ENCODE measurements around the gene MDM2.
"Not testable (repeated sequence)": the region's sequence is repeated elsewhere in the genome, so short reads cannot be mapped to it uniquely, and the experiment has no call there.

Gene MDM2

DNA sequence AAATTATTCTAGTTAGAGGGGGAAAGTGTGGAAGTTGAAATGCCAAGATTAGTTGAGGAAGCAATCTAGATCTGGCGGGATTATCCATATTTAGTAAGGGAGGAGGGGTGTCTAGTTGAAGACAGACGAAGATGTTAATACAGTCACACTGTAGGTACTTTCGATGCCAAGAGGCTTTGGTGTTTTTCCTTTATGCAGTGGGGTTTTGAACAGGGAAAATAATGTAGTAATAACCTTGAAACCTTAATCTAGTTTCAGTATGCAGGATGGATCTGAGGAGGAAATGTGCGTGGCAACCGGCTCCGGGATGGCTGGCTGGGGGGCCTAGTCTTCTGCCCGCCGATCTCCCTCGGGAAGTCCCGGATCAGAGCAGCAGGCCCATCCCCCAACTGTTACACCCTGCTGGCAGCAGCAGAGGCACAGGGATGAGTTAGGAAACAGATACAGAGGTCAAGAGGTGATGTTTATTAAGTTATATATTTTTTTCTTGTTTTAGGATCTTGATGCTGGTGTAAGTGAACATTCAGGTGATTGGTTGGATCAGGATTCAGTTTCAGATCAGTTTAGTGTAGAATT, 27.4 kb downstream of the MDM2 start:
- H3K4me3 ChIP-seq (ENCODE audit: low read depth in 1 of 5, low read length in 5 of 5), result peak overlapping the region in 1 of 5 donors; percentile 11
- H3K9me3 ChIP-seq (ENCODE audit: control insufficient read depth in 5 of 5, low read length in 5 of 5), result no peaks in the 10 kb centered on the region
- H3K27me3 ChIP-seq (ENCODE audit: control insufficient read depth in 5 of 5, insufficient read depth in 4 of 5, low read length in 5 of 5), result no peaks in the 10 kb centered on the region
- peaks cover 0 to 12% (median 9%) of the 10 kb centered on the region in 5 donors for H3K4me1 ChIP-seq (ENCODE audit: control insufficient read depth in 5 of 5, insufficient read depth in 5 of 5, low read length in 5 of 5)
- peak overlapping the region in 2 of 5 donors; percentile 4 to 20 for H3K9ac ChIP-seq (ENCODE audit: low read length in 5 of 5)
- H3K27ac ChIP-seq (ENCODE audit: low read depth, low read length), result peak overlapping the region; percentile 48
- peaks cover 26 to 63% (median 33%) of the 10 kb centered on the region in 5 donors for H3K36me3 ChIP-seq (ENCODE audit: control insufficient read depth in 5 of 5, insufficient read depth in 5 of 5, low read length in 5 of 5)

DNA sequence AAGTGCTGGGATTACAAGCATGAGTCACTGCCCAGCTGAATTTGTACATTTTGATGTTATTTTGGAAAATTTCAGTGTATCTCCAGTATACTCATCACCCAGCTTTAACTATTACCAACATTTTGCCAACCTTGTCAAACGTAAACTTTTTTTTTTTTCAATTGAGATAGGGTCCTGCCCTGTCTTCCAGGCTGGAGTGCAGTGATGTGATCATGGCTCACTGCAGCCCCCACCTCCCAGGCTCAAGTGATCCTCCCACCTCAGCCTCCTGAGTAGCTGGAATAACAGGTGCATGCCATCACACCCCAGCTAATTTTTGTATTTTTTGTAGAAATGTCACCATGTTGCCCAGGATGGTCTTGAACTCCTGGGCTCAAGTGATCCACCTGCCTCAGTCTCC, 29.2 kb downstream of the MDM2 start:
- H3K4me3 ChIP-seq (ENCODE audit: low read depth in 1 of 5, low read length in 5 of 5), result no peak overlapping the region
- H3K9ac ChIP-seq (ENCODE audit: low read length in 5 of 5), result no peak overlapping the region
- H3K4me1 ChIP-seq (ENCODE audit: control insufficient read depth in 5 of 5, insufficient read depth in 5 of 5, low read length in 5 of 5), result peaks cover 0 to 12% (median 9%) of the 10 kb centered on the region in 5 donors
- H3K27me3 ChIP-seq (ENCODE audit: control insufficient read depth in 5 of 5, insufficient read depth in 4 of 5, low read length in 5 of 5), result no peaks in the 10 kb centered on the region
- no peak overlapping the region for H3K27ac ChIP-seq (ENCODE audit: low read depth, low read length)
- H3K36me3 ChIP-seq (ENCODE audit: control insufficient read depth in 5 of 5, insufficient read depth in 5 of 5, low read length in 5 of 5), result peaks cover 29 to 64% (median 35%) of the 10 kb centered on the region in 5 donors
- H3K9me3 ChIP-seq (ENCODE audit: control insufficient read depth in 5 of 5, low read length in 5 of 5), result no peaks in the 10 kb centered on the region

DNA sequence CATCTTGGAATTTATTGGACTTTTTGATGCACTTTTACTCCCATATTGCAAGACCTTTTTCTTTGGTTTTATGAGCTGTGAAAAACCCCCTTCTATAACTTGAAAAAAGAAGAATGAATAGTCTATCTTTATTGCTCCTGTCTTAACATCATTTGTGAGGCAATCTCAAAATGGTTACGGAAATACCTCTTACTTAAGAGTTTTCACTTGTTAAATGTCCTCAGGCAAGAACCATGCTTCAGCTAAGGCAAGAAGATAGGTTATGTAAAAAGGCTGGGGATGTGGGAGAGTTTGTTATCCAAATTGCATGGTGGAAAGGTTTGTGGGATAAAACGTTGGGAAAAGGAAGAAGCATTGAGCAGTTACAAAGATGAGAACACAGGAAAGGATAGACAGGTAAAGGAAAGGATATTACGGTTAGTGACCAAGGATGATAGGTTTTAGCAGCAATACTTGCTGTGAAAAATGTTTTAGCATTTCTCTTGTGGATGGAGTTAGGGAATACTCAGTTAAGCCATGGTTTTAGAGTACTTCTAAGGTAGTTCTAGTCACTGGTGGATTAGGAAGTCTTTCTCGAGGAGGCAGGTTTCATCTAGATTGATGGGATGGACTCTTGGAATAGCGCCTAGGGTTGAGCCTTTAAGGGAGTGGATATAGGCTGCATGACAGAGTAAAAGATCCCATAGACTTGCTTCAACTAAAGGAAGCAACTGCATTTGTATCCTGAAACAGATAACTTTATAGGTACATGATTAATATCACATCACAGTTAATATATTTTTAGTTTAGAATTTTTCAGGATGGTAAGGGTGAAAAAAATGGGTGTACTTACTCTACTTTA, 30.3 kb downstream of the MDM2 start:
- no peak overlapping the region for H3K4me3 ChIP-seq (ENCODE audit: low read depth in 1 of 5, low read length in 5 of 5)
- peaks cover 0 to 12% (median 9%) of the 10 kb centered on the region in 5 donors for H3K4me1 ChIP-seq (ENCODE audit: control insufficient read depth in 5 of 5, insufficient read depth in 5 of 5, low read length in 5 of 5)
- H3K27me3 ChIP-seq (ENCODE audit: control insufficient read depth in 5 of 5, insufficient read depth in 4 of 5, low read length in 5 of 5), result no peaks in the 10 kb centered on the region
- H3K9ac ChIP-seq (ENCODE audit: low read length in 5 of 5), result no peak overlapping the region
- peaks cover 29 to 64% (median 36%) of the 10 kb centered on the region in 5 donors for H3K36me3 ChIP-seq (ENCODE audit: control insufficient read depth in 5 of 5, insufficient read depth in 5 of 5, low read length in 5 of 5)
- peak overlapping the region; percentile 11 for H3K27ac ChIP-seq (ENCODE audit: low read depth, low read length)
- H3K9me3 ChIP-seq (ENCODE audit: control insufficient read depth in 5 of 5, low read length in 5 of 5), result no peaks in the 10 kb centered on the region

DNA sequence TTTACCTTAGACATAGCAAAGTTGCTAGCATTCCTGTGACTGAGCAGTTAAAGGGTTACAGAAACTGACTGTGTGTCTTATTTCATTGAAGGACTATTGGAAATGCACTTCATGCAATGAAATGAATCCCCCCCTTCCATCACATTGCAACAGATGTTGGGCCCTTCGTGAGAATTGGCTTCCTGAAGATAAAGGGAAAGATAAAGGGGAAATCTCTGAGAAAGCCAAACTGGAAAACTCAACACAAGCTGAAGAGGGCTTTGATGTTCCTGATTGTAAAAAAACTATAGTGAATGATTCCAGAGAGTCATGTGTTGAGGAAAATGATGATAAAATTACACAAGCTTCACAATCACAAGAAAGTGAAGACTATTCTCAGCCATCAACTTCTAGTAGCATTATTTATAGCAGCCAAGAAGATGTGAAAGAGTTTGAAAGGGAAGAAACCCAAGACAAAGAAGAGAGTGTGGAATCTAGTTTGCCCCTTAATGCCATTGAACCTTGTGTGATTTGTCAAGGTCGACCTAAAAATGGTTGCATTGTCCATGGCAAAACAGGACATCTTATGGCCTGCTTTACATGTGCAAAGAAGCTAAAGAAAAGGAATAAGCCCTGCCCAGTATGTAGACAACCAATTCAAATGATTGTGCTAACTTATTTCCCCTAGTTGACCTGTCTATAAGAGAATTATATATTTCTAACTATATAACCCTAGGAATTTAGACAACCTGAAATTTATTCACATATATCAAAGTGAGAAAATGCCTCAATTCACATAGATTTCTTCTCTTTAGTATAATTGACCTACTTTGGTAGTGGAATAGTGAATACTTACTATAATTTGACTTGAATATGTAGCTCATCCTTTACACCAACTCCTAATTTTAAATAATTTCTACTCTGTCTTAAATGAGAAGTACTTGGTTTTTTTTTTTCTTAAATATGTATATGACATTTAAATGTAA, 31.5 kb downstream of the MDM2 start:
- H3K9ac ChIP-seq (ENCODE audit: low read length in 5 of 5), result no peak overlapping the region
- H3K9me3 ChIP-seq (ENCODE audit: control insufficient read depth in 5 of 5, low read length in 5 of 5), result no peaks in the 10 kb centered on the region
- no peak overlapping the region for H3K27ac ChIP-seq (ENCODE audit: low read depth, low read length)
- peaks cover 0 to 12% (median 9%) of the 10 kb centered on the region in 5 donors for H3K4me1 ChIP-seq (ENCODE audit: control insufficient read depth in 5 of 5, insufficient read depth in 5 of 5, low read length in 5 of 5)
- H3K4me3 ChIP-seq (ENCODE audit: low read depth in 1 of 5, low read length in 5 of 5), result no peak overlapping the region
- no peaks in the 10 kb centered on the region for H3K27me3 ChIP-seq (ENCODE audit: control insufficient read depth in 5 of 5, insufficient read depth in 4 of 5, low read length in 5 of 5)
- H3K36me3 ChIP-seq (ENCODE audit: control insufficient read depth in 5 of 5, insufficient read depth in 5 of 5, low read length in 5 of 5), result peaks cover 31 to 58% (median 36%) of the 10 kb centered on the region in 5 donors

DNA sequence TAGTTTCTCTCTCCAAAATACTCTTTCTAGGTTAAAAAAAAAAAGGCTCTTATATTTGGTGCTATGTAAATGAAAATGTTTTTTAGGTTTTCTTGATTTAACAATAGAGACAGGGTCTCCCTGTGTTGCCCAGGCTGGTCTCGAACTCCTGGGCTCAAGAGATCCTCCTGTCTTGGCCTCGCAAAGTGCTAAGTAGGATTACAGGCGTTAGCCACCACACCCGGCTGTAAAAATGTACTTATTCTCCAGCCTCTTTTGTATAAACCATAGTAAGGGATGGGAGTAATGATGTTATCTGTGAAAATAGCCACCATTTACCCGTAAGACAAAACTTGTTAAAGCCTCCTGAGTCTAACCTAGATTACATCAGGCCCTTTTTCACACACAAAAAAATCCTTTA, 33.2 kb downstream of the MDM2 start:
- not testable (repeated sequence) for H3K4me3 ChIP-seq (ENCODE audit: low read depth in 1 of 5, low read length in 5 of 5); H3K9me3 ChIP-seq (ENCODE audit: control insufficient read depth in 5 of 5, low read length in 5 of 5); H3K27me3 ChIP-seq (ENCODE audit: control insufficient read depth in 5 of 5, insufficient read depth in 4 of 5, low read length in 5 of 5); H3K9ac ChIP-seq (ENCODE audit: low read length in 5 of 5); H3K4me1 ChIP-seq (ENCODE audit: control insufficient read depth in 5 of 5, insufficient read depth in 5 of 5, low read length in 5 of 5); H3K27ac ChIP-seq (ENCODE audit: low read depth, low read length)
- H3K36me3 ChIP-seq (ENCODE audit: control insufficient read depth in 5 of 5, insufficient read depth in 5 of 5, low read length in 5 of 5), result peaks cover 29 to 53% (median 34%) of the 10 kb centered on the region in 5 donors

DNA sequence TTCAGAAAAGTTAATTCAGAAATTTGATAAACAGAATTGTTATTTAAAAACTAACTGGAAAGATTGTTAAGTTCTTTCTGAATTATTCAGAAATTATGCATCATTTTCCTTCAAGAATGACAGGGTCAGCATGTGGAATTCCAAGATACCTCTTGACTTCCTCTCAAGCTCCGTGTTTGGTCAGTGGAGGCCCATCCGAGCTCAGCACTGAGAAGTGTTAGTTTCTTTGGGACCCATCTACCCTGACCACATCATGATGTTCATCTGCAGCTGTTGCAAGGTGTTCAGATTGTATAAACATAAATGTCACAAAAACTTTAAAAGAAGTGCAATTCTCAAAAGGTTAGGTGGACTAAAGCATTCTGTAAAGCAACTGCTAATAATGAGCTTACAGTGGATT, 33.7 kb downstream of the MDM2 start:
- no peaks in the 10 kb centered on the region for H3K4me1 ChIP-seq (ENCODE audit: control insufficient read depth in 5 of 5, insufficient read depth in 5 of 5, low read length in 5 of 5)
- H3K4me3 ChIP-seq (ENCODE audit: low read depth in 1 of 5, low read length in 5 of 5), result no peak overlapping the region
- no peak overlapping the region for H3K9ac ChIP-seq (ENCODE audit: low read length in 5 of 5)
- H3K27ac ChIP-seq (ENCODE audit: low read depth, low read length), result no peak overlapping the region
- peaks cover 29 to 49% (median 31%) of the 10 kb centered on the region in 5 donors for H3K36me3 ChIP-seq (ENCODE audit: control insufficient read depth in 5 of 5, insufficient read depth in 5 of 5, low read length in 5 of 5)
- H3K27me3 ChIP-seq (ENCODE audit: control insufficient read depth in 5 of 5, insufficient read depth in 4 of 5, low read length in 5 of 5), result no peaks in the 10 kb centered on the region
- H3K9me3 ChIP-seq (ENCODE audit: control insufficient read depth in 5 of 5, low read length in 5 of 5), result no peaks in the 10 kb centered on the region

DNA sequence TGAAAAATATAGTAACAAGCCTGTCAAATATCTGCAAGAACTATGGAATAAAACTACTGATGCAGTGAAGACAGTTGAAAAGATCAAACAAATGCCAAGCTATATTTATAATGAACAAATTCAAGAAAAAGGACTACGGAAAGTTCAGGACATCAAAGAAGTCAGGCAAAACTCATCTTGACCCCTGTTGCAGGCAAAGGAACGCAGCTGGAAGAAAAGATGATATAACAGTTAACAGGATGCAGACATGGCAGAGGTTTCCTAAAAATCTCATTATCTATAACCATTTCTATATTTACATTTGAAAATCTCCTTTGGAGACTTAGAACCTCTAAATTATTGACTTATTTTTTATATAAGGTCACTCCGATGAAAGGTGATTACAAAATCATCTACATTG, 34.1 kb downstream of the MDM2 start:
- H3K4me1 ChIP-seq (ENCODE audit: control insufficient read depth in 5 of 5, insufficient read depth in 5 of 5, low read length in 5 of 5), result no peaks in the 10 kb centered on the region
- no peaks in the 10 kb centered on the region for H3K27me3 ChIP-seq (ENCODE audit: control insufficient read depth in 5 of 5, insufficient read depth in 4 of 5, low read length in 5 of 5)
- no peak overlapping the region for H3K27ac ChIP-seq (ENCODE audit: low read depth, low read length)
- no peak overlapping the region for H3K4me3 ChIP-seq (ENCODE audit: low read depth in 1 of 5, low read length in 5 of 5)
- H3K36me3 ChIP-seq (ENCODE audit: control insufficient read depth in 5 of 5, insufficient read depth in 5 of 5, low read length in 5 of 5), result peaks cover 28 to 46% (median 30%) of the 10 kb centered on the region in 5 donors
- H3K9me3 ChIP-seq (ENCODE audit: control insufficient read depth in 5 of 5, low read length in 5 of 5), result no peaks in the 10 kb centered on the region
- no peak overlapping the region for H3K9ac ChIP-seq (ENCODE audit: low read length in 5 of 5)

DNA sequence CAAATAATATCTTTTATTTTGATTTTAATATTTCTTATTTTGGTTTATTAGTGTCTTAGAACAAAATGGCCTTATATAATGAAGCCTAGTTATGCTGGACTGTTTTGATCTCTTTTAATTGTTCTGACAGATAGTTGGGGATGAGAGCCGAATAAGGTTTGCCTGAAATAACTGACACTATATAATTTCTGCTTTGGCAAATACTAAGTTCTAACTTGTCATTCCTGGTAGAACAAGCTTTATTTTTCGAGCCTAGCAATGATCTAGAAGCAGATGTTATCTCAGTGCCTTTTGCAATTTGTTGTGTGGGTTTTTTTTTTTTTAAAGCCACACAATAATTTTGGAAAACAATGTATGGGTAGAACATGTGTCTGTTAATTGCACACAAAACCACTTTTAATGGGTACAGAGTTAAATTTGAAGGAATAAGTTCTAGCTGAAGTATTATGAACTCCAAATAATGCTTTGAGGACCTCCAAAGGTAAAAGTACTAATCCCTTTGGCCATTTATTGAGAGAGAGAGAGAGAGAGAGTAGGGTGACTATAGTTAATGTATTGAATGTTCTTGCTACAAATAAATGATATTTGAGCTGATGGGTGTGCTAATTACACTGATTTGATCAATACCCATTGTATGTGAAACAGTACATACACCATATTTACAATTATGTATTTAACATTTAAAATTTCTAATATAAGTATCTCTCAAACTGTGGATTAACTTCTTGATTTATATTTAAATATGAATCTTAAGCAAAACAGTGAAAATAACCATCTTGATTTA, 35.0 kb downstream of the MDM2 start:
- no peak overlapping the region for H3K4me3 ChIP-seq (ENCODE audit: low read depth in 1 of 5, low read length in 5 of 5)
- H3K27ac ChIP-seq (ENCODE audit: low read depth, low read length), result no peak overlapping the region
- no peaks in the 10 kb centered on the region for H3K9me3 ChIP-seq (ENCODE audit: control insufficient read depth in 5 of 5, low read length in 5 of 5)
- H3K36me3 ChIP-seq (ENCODE audit: control insufficient read depth in 5 of 5, insufficient read depth in 5 of 5, low read length in 5 of 5), result peaks cover 23 to 39% (median 30%) of the 10 kb centered on the region in 5 donors
- no peaks in the 10 kb centered on the region for H3K4me1 ChIP-seq (ENCODE audit: control insufficient read depth in 5 of 5, insufficient read depth in 5 of 5, low read length in 5 of 5)
- no peaks in the 10 kb centered on the region for H3K27me3 ChIP-seq (ENCODE audit: control insufficient read depth in 5 of 5, insufficient read depth in 4 of 5, low read length in 5 of 5)
- H3K9ac ChIP-seq (ENCODE audit: low read length in 5 of 5), result no peak overlapping the region

DNA sequence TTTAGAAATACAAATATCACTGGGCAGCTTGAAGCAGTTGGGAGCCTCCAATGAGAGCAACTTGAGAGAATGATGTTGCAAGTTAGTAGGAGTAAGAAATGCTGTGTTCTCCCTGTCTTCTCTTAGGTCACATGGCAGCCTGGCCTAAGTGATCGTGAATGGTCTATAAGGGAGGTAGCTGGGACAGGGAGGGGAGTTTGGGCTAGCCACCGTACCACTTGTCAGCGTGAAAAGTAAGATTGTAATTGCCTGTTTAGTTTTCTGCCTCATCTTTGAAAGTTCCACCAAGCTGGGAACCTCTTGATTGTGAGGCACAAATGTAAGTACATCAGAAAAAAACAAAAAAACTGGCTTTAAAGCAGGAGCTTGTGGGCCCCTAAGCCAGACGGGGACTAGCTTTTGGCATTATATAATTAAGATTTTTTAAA, 36.4 kb downstream of the MDM2 start:
- Histone ChIP-seq H3K4me3 (ENCODE audit: low read depth in 1 of 5, low read length in 5 of 5) (no peak overlapping the region), H3K27me3 (ENCODE audit: control insufficient read depth in 5 of 5, insufficient read depth in 4 of 5, low read length in 5 of 5) (no peaks in the 10 kb centered on the region), H3K9ac (ENCODE audit: low read length in 5 of 5) (no peak overlapping the region), H3K27ac (ENCODE audit: low read depth, low read length) (no peak overlapping the region), H3K9me3 (ENCODE audit: control insufficient read depth in 5 of 5, low read length in 5 of 5) (no peaks in the 10 kb centered on the region), H3K4me1 (ENCODE audit: control insufficient read depth in 5 of 5, insufficient read depth in 5 of 5, low read length in 5 of 5) (no peaks in the 10 kb centered on the region), H3K36me3 (ENCODE audit: control insufficient read depth in 5 of 5, insufficient read depth in 5 of 5, low read length in 5 of 5) (peaks cover 12 to 28% (median 17%) of the 10 kb centered on the region in 5 donors)

All from subcutaneous abdominal adipose tissue (tissue), 5 donors.